HG03196 (cell line): ENCODE data around the gene ZNF513.
"Not testable (repeated sequence)": the region's sequence is repeated elsewhere in the genome, so short reads cannot be mapped to it uniquely, and the experiment has no call there.

Experiments
- ATAC-seq: cut with Tn5 transposase; IDR thresholded peaks from one replicate; pipeline ENCODE4 v1.9.1; 2021; ENCODE audit not compliant: unreplicated experiment

Gene ZNF513, protein sequence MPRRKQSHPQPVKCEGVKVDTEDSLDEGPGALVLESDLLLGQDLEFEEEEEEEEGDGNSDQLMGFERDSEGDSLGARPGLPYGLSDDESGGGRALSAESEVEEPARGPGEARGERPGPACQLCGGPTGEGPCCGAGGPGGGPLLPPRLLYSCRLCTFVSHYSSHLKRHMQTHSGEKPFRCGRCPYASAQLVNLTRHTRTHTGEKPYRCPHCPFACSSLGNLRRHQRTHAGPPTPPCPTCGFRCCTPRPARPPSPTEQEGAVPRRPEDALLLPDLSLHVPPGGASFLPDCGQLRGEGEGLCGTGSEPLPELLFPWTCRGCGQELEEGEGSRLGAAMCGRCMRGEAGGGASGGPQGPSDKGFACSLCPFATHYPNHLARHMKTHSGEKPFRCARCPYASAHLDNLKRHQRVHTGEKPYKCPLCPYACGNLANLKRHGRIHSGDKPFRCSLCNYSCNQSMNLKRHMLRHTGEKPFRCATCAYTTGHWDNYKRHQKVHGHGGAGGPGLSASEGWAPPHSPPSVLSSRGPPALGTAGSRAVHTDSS

DNA sequence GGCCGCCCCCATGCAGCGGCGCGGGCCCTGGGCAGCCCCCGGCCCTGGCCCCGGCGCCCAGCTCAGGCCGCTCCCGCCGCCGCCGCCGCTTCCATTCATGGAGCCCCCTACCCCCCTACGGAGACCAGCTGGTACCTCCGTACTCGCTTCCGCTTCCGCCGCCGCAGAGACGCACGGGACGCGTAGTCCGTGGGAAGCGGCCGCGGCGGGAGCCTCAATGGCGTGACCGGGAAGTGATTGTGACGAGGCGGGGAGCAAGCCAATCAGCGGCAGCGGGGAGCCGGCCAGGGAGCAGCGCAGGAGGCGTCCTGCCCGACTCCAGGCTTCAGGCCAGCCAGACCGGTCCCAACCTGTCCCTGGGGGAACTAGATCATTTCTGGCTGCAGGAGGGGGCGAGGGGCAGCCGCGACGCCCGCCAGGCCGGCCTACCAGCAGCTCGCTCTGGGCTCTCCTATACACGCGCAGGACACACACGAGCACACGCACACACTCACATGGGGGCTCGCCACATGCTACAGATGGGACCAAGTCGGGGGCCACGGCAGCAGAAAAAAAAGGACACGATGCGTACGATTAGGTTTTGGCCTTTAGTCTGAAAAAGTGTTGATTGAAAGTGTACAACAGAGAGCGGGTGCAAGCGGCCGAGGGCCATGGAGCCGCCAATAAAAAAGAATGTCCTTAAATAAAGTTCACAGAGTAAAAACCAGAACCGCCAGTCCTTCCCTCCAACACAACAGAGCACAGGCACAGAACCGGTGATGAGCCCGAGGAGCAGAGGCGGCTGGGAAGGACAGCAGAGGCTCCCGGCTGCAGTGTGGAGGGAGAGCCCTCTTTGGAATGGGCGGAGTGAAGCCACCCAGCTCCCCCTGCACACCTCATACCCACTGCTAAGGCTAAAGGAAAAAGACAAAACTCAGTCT, at the start of gene ZNF513:
TSS of gene ZNF513 (minus strand) at position 109 of the 920 bp plus-strand sequence. CDS start 208 bp downstream, outside the sequence.
- ATAC-seq = peak; percentile 73

DNA sequence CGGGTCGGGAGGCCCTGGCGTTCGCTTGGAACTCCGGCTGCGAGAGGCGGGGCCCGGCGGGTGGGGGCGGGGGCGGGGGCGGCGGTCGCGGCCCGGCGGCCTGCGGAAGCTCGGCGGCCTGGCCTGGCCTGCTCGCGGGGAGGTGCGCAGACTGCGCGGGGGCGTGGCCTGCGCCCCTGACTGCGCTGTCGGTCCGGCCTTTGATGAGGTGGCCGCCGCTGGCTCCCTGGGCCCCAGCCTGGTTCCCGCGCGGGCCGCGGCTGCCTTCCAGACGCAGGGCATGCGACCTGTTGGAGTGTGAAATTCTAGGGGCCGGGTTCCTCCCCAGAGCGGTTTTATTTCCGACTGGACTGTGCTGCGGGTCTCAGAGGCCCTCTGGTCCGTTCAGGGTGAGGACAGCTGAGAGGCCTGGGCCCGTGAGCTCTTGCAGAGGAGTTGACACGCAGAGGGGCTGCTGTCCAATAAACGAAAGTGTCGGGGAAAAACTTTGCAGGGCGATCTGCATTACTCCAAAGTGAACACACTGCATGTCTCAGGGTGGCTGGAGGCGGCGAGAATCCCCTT, 48.5 kb upstream of the ZNF513 start:
- ATAC-seq = peak; percentile 68

DNA sequence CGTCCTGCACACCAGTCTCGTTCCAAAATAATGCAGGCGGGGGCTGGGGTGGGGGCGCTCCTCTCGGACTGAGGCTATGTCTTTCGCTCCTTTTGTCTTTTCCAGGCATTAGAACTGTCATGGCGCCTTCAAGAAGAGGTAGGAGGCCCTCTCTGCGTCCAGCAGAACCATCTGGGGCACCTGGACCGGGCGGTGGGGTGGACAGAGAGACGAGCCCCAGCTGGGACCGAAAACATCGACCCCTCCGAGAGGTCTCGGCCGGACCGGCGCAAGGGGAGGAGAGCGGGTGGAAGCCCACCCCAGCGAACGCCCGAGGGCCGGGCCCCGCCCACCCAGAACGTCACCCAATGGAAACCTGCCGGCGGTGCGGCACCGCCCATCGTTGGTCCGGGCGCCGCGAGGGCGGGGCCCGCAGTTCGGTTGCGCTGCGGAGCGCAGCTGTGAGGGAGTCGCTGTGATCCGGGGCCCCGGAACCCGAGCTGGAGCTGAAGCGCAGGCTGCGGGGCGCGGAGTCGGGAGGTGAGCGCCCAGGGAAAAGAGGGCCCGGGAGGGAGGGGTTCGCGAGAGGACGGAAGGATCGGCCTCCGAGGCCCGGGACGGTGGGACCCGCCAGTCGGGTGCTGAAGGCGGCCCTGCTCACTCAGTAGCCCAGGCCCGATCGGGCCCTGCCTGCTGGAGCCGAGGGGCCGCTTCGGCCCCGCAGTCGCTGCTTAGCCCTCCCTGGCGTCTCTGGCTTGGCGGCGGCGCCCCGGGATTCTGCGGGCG, 47.9 kb upstream of the ZNF513 start, which contains the start of gene NRBP1:
TSS of gene NRBP1 (plus strand) at position 419 of the 765 bp plus-strand sequence. CDS start 4,643 bp downstream, outside the sequence.
- peak; percentile 87 for ATAC-seq

DNA sequence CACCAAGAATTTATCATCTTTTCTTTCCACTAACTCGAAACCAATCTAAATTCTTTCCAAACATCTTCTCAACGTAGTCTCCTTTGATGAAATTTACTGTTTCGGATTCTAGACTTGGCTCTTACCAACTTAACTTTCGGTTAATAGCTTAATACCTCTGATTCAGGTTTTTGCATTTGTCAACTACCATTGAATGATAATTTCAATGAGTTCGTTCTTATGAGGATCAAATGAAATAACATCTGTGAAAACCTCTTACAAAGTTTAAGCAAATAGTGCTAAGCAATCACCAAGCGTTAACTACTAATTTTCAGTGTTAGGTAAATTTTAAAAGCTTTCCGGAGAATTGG, 47.3 kb upstream of the ZNF513 start:
- no peak for ATAC-seq

DNA sequence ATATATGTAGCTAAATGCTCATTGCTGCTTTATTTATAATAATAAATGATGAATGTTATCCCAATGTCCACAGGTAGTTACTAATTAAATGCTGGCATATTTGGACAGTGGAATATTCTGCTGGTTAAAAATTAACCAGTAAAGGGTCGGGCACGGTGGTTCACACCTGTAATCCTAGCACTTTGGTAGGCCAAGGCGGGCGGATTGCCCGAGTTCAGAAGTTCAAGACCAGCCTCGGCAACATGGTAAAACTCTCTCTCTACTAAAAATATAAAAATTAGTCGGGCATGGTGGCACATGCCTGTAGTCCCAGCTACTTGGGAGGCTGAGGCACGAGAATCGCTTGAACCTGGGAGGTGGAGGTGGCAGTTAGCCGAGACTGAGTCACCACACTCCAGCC, 44.5 kb upstream of the ZNF513 start:
- not testable (repeated sequence) for ATAC-seq

DNA sequence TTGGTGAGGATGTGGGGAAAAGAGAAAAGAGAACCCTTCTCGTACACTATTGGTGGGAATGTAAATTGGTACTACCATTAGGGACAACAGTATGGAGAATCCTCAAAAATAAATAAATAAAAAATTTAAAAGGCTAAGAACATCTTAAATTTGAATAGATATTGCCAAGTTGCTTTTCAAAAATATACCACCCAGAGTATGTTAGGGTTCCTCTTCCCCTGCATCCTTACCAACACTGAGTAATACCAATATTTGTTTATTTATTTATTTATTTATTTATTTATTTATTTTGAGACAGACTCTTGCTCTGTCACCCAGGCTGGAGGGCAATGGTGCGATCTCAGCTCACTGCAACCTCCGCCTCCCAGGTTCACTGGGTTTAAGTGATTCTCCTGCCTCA, 42.4 kb upstream of the ZNF513 start:
- ATAC-seq = no peak

DNA sequence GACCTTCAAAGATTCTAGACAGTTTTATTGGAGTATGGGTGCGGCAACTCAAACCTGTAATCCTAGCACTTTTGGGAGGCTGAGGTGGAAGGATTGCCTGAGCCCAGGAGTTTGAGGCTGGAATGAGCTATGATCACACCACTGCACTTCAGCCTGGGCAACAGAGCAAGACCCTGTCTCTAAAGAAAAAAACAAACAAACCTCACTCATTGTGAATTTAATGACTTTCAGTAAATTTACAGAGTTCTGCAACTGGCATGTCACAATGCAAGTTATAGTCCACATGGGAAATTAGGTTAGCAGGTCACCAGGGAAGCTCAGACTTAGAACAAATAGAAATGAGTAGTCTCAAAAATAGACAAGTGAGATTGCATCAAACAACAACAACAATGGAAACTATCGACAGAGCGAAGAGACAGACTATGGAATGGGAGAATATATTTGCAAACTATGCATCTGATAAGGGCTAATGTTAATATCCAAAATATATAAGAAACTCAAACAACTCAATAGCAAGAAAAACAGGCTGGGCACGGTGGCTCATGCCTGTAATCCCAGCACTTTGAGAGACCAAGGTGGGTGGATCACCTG, 41.2 kb upstream of the ZNF513 start:
- ATAC-seq = no peak

DNA sequence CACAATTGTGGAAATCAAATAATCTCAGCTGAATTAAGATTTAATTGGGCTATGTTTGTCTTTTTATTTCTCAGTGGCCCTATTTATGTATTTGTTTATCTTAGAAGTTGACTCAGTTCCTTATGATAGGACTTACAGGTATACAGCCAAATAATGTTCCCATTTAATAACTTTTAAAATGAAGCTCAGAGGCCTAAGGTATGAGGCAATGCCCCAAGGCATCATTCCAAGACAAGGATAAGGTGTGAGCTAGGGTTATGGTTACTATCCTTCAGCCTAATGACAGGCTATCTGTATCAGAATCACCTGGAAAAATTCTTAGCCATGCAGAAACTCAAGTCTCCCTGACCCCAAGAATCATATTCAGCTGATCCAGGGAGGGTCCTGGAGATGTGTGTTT, 40.5 kb upstream of the ZNF513 start:
- ATAC-seq = no peak

DNA sequence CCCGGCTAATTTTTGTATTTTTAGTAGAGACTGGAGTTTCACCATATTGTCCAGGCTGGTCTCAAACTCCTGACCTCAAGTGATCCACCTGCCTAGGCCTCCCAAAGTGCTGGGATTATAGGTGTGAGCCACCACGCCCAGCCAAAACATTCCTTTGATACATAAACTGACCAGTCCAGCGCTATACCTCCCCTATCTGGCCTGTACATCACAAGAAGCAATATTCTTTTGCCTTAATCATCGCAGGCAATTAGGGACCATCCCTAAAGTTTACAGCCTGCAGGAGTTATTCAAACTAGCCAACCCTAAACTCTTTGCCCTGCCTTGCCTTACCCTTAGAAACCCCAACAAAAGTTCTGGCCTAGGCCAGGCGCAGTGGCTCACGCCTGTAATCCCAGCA, 35.6 kb upstream of the ZNF513 start:
- ATAC-seq = no peak

DNA sequence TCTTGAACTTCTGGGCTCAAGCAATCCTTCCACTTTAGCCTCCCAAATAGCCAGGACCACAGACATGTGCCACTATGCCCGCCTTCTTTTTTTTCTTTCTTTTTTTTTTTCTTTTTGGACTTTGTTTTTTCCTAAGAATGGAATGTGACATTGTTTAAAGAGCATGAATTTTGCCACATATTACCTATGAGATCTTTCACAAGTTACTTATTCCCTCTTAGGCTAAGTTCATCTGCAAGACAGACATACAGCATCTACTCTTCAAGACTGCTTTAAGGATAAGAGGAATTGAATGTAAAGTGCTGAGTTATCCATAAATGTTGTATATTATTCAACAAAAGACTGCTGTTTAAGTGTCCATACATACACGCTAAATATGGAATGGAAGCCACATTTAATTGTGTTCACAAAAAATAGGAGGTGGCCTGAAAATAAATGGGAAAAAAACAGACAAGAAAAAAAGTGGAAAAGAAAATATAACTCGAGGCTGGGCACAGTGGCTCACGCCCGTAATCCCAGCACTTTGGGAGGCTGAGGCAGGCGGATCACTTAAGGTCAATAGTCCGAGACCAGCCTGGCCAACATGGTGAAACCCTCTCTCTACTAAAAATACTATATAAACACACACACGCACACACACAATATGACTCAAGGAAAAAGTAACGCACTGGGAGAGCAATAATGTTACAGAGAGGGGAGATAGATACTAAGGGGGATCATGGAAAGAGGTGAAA, 32.1 kb upstream of the ZNF513 start:
- ATAC-seq = no peak

DNA sequence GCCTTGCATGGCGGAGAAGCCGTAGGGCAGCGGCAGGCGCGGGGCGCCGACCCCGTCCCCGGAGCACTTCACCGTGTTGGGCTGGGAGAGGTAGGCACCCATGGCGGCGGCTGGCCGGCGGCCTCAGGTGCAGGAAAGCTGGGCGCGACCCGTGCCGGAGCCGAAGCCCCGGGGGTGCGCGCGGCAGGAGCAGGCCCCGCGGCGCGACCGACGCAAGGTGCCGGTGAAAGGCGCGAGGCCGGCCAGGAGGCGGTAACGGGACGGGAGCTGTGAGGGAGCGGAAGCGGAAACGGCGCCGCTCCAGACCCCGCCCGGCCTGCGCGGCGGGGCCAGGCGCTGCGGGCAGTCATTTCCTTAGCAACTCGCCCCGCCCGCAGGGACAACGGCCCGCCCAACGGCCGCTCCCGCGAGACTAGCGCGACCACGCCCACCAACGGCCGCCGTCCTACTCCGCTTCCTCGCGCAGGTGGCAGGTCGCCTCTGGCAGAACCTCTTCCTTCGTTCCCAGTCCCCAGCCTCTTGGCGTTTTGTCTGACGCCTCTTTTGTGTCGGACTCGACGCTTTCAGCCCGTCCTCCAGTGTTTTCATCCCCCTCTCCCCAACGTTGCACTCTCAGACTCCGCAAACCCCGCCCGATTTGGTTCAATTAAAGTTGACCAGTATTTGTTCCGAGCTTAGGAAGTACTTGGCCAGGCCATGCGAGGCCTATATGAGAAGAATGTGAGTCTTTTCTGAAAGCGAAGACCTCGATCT, 29.0 kb upstream of the ZNF513 start, which contains the start of gene PPM1G:
TSS of gene PPM1G (minus strand) at position 271 of the 753 bp plus-strand sequence. CDS start at position 102, 169 bp downstream.
- peak; percentile 93 for ATAC-seq

DNA sequence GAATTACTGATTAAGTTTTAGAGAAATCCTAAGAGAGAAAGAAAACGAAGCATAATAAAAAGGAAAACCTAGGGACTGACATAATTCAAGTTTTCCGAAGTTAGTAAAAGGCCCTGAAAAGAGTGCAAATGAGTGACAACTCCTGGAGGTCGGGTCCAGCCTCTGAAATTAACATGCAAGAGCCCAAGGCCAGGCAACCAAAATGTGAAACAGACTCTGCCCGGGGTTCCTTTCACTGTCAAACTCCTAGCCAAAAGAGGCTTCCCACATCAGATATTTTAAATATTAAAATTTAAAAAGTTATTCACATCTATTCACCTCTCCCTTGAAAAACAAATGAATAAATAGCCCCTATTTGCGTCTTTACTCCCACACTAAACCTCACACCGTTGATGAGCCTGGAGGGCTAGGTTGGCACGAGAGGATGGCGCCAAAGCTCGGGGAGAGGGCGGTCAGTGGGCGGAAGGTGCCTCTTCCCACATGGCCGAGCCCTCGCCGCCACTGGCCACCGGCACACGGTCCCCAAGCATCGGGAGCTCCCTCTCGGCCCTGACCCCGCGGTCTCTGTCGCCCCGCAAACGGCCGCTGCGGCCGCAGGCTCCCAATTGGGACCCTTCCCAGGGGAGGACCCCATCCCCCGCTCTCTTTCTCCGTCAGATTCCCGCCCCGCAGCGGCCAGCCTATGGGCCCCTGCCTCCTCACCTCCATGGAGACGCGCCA, 28.2 kb upstream of the ZNF513 start:
- peak; percentile 39 for ATAC-seq

DNA sequence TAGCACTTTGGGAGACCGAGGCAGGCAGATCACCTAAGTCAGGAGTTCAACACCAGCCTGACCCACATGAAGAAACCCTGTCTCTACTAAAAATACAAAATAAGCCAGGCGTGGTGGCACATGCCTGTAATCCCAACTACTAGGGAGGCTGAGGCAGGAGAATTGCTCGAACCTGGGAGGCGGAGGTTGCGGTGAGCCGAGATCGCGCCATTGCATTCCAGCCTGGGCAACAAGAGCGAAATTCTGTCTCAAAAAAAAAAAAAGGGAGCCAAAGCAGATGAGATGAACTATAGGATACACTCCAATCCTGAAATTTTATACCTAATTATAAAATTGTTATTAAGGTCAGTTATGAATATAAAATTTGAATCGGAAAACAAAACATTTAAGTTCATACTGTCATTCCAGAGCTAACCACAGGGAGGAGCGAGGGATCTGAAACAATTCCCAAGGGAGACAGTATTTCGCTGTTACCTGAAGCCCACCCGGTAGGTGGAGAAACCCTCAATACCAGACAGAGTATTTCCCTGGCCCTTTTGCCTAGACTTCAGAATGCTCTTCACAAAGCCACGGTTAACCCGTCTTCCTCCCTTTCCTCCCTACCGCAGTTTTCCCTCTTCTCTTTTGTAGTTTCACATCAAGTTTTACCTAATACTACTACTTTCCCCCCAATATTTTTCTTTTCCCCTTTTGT, 27.4 kb upstream of the ZNF513 start:
- ATAC-seq = no peak

DNA sequence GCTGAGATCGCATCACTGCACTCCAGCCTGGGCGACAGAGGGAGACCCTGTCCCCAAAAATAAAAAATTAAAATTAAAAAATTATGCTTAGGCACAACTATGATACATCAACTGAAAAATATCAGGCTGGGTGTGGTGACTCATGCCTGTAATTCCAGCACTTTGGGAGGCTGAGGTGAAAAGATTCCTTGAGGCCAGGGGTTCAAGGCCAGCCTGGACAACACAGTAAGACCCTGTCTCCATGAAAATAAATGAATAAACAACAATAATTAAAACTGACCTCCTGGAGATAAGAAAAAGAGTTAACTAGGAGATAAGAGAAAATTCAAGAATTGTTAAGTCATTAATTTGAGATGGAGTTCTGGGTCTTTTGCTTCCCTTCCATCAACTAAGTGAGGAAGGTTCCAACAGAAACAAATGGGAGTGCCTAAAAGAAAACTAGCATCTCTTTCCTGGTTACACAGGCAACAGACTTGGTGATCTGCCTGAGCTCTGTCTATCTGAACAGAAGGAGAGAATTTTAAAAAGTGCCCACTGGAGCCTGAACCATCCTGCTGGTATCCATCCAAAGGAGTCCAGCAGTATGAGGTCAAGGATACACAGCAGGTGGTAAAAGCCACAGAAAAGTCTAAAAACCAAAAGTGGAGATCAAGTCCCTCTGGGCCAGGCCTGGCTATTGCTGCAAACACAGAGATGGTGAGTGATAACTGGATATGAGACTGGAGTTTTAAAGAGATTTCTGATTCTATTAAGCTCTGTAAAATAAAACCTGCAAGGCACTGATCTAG, 20.0 kb upstream of the ZNF513 start:
- ATAC-seq = no peak

DNA sequence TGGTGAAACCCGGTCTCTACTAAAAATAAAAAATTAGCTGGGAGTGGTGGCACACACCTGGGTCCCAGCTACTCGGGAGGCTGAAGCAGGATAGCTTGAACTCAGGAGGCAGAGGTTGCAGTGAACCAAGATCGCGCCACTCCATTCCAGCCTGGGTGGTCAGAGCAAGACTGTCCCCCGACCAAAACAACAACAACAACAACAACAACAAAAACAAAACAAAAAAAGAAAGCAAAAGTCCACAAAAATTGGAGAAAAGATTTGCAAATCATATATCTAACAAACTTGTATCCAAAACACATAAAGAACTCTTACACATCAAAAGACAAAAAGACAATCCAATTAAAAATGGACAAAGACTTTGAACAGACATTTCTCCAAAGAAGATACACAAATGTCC, 18.4 kb upstream of the ZNF513 start:
- no peak for ATAC-seq

DNA sequence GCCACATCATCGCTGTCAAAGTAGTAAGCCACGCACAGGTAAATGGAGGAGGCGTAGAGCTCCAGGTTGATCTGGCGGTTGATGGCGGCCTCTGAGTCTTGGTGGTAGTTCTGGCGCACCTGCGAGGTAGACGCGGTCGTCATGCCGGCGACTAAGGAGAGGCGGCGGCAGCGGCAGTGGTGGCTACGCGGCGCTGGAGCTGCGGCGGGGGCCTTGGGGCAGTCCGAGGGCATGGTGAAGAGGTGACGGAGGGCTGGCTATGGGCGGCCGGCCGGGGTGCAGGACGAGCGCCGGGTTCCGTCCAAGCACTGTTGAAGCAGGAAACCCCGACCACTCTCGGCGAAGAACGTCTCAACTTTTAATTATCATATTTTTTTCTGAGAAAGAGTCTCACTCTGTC, 12.7 kb upstream of the ZNF513 start:
- no peak for ATAC-seq
